22Rv1 (cell line): ENCODE measurements around the gene FGGY.

ENCODE experiments used
- ZFX ChIP-seq: fragments of 450-650 bp; IDR thresholded peaks from 2 replicates; pipeline ENCODE4 v1.6.1; 2017; ENCODE audit warnings: antibody characterized with exemption, borderline replicate concordance
- TF ChIP-seq, protein P1 (sequence below): fragments of 450-650 bp; IDR thresholded peaks from 2 replicates; pipeline ENCODE4 v1.5.1; 2017; ENCODE audit warnings: mild to moderate bottlenecking

DNA sequence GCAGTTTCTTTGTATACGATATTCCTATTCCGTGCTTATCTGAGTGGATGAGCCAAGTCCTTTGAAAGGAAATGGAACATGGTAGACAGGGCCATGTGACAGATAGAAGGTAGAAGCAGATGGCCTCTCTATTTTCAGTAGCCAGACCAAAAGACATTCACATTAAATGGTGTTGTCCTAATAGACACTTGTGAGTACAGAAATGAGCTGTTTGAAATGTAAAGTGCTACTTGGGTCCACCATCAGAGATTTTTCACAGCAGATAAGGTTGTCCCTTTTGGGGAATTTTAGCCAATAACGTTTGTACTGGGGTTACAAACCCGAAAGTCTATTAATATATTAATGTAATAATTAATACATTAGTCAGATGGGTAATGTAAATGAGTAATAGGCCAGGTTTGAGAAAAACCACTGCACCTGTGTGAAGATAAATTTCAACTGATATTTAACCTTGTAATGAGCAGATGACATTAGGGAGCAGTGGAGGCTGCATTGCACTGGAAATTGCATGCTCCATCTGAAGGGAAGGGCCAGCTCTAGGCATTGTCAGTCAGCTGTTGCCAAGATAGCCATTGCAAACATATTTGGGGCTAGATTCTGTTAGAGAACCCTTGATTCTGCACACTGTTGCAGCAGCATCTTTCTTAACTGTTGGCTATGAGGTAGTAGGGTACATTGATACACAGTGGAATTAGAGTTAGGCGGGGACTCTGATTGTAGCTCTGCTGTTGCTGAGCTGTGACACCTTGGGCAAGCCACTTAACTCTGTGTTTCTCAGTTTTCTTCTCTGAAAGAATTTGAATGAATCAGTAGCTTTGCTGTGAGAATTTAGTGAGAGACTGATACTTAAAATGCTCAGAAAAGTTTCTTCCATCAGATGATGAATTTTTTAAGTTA lies 43.8 kb downstream of the FGGY start:
- TF ChIP-seq, protein P1, sequence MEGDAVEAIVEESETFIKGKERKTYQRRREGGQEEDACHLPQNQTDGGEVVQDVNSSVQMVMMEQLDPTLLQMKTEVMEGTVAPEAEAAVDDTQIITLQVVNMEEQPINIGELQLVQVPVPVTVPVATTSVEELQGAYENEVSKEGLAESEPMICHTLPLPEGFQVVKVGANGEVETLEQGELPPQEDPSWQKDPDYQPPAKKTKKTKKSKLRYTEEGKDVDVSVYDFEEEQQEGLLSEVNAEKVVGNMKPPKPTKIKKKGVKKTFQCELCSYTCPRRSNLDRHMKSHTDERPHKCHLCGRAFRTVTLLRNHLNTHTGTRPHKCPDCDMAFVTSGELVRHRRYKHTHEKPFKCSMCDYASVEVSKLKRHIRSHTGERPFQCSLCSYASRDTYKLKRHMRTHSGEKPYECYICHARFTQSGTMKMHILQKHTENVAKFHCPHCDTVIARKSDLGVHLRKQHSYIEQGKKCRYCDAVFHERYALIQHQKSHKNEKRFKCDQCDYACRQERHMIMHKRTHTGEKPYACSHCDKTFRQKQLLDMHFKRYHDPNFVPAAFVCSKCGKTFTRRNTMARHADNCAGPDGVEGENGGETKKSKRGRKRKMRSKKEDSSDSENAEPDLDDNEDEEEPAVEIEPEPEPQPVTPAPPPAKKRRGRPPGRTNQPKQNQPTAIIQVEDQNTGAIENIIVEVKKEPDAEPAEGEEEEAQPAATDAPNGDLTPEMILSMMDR: no peak
- no peak for TF ChIP-seq ZFX
